Testis (tissue), 3 donors: ENCODE measurements around the gene STK35. TPM values are rescaled to one million over a fixed set of nuclear protein-coding genes. Genes with fewer than 3 reads are reported as not detected.

Experiments used
- DNase-seq: peaks from one replicate; pipeline ENCODE4 v3.0.0-alpha.2; 2019
- H3K27ac ChIP-seq, 2 donors: fragments of 200-600 bp; sonication (generic); one replicate each; pipeline ENCODE4 v1.5.1; 2019
- H3K27me3 ChIP-seq: fragments of 200-600 bp; sonication (generic); one replicate; pipeline ENCODE4 v1.5.1; 2019
- H3K36me3 ChIP-seq: fragments of 200-600 bp; sonication (generic); one replicate; pipeline ENCODE4 v1.5.1; 2017; ENCODE audit warnings: low read depth; ENCODE audit errors: missing control alignments
- H3K4me1 ChIP-seq: fragments of 200-600 bp; sonication (generic); one replicate; pipeline ENCODE4 v1.5.1; 2019
- H3K4me3 ChIP-seq, 2 donors: fragments of 200-600 bp; sonication (generic); one replicate each; pipeline ENCODE4 v1.5.1; 2017 to 2019
- H3K9me3 ChIP-seq: fragments of 200-600 bp; sonication (generic); one replicate; pipeline ENCODE4 v1.5.1; 2017
- CTCF ChIP-seq, 3 experiments: fragments of 450-650 bp in 2 of 3; fragments of 200-600 bp in 1 of 3; sonication (generic) in 1 of 3; IDR thresholded peaks; one replicate each; pipeline ENCODE4 v1.5.1; 2016 to 2019; ENCODE audit warnings: antibody characterized with exemption in 3 of 3, mild to moderate bottlenecking in 2 of 3, moderate library complexity in 1 of 3
- POLR2A ChIP-seq: fragments of 450-650 bp; IDR thresholded peaks from one replicate; pipeline ENCODE4 v1.6.1; 2017; ENCODE audit warnings: antibody characterized with exemption, mild to moderate bottlenecking, moderate library complexity
- WGBS, 2 donors: methylation state at CpG; one replicate each; pipeline ENCODE4 v1.1.5; 2018; 5-methylcytosine and 5-hydroxymethylcytosine counted together
- intact Hi-C: fragments of 100-400 bp; cut with DNase I; formaldehyde crosslinking; loops from one replicate; pipeline ENCODE4 v1.15.1; 2023; ENCODE audit warnings: low total_unique reads
- polyA plus RNA-seq: library from polyadenylated mRNA; stranded (reverse); fragments of 350-450 nt; fragmentation: Illumina TruSeq; extraction: RNeasy Lipid Tissue Mini Kit (QIAGEN cat#74804); gene quantifications from one replicate; pipeline ENCODE4 v1.2.3, GENCODE V29; 2014; ENCODE audit warnings: low read depth, low replicate concordance; ENCODE audit not compliant: insufficient read depth
- total RNA-seq, 2 donors: library from RNA; depleted of rRNA; stranded (reverse); fragments of >200 nt; gene quantifications; one replicate each; pipeline ENCODE4 v1.2.3, GENCODE V29; 2016

Gene STK35
- total and polyA plus RNA-seq, 3 donors from 2014 or later, result 46.3 to 82.8 (median 73.0) TPM

- intact Hi-C loops, result no loop called here
- Histone ChIP-seq H3K4me1 (no peaks in the 10 kb centered on the region), H3K4me3 (no peak overlapping the region), H3K9me3 (no peaks in the 10 kb centered on the region), H3K27ac (no peak overlapping the region), H3K36me3 (no peaks in the 10 kb centered on the region), H3K27me3 (no peaks in the 10 kb centered on the region)
- 82 to 93% methylated on average over 2 of the region's 2 CpGs for WGBS, 2 donors
- TF ChIP-seq POLR2A (no peak), CTCF (IDR thresholded peaks at IDR 0.05) (no peak)
- DNase-seq, result no peak
These were observed 42.2 kb upstream of the STK35 start for GRCh38 chr20:2059411-2059810.

- 63 to 67% methylated on average over 3 of the region's 3 CpGs for WGBS, 2 donors
- DNase-seq, result no peak
- Histone ChIP-seq H3K27ac (no peak overlapping the region), H3K36me3 (no peaks in the 10 kb centered on the region), H3K9me3 (no peaks in the 10 kb centered on the region), H3K4me1 (no peaks in the 10 kb centered on the region), H3K27me3 (no peaks in the 10 kb centered on the region), H3K4me3 (no peak overlapping the region)
- intact Hi-C loops, result no loop called here
- TF ChIP-seq CTCF (IDR thresholded peaks at IDR 0.05) (no peak), POLR2A (no peak)
These were observed 36.5 kb upstream of the STK35 start for GRCh38 chr20:2065099-2065498.

- Histone ChIP-seq H3K27me3 (no peaks in the 10 kb centered on the region), H3K36me3 (no peaks in the 10 kb centered on the region), H3K9me3 (no peaks in the 10 kb centered on the region), H3K27ac (no peak overlapping the region), H3K4me1 (no peaks in the 10 kb centered on the region), H3K4me3 (no peak overlapping the region)
- WGBS, 2 donors, result 58 to 88% methylated on average over 2 of the region's 2 CpGs
- no peak for DNase-seq
- TF ChIP-seq POLR2A, result no peak
- TF ChIP-seq CTCF (IDR thresholded peaks at IDR 0.05), result no peak
- intact Hi-C loops, result no loop called here
These were observed 35.0 kb upstream of the STK35 start for GRCh38 chr20:2066461-2067122.

- WGBS, 2 donors, result 82 to 85% methylated on average over 4 of the region's 4 CpGs
- Histone ChIP-seq H3K27ac (no peak overlapping the region), H3K27me3 (no peaks in the 10 kb centered on the region), H3K36me3 (no peaks in the 10 kb centered on the region), H3K4me3 (no peak overlapping the region), H3K9me3 (no peaks in the 10 kb centered on the region), H3K4me1 (no peaks in the 10 kb centered on the region)
- TF ChIP-seq CTCF (IDR thresholded peaks at IDR 0.05), result no peak
- TF ChIP-seq POLR2A, result no peak
- intact Hi-C loops, result no loop called here
- DNase-seq, result no peak
These were observed 20.9 kb upstream of the STK35 start for GRCh38 chr20:2080532-2081224.
